A673 (cell line): Measurements from ENCODE around the gene CBLN3. TPM values are rescaled to one million over a fixed set of nuclear protein-coding genes. Genes with fewer than 3 reads are reported as not detected.

ENCODE experiments used
- BruUV-seq: library from RNA; stranded (reverse); fragments of 400-500 nt; replicated peaks from 2 replicates; lab custom pipeline; 2021; lab: Mats Ljungman, UMichigan
- CTCF ChIA-PET: fragments of 300-600 bp; sonication (Branson Sonifier 250); formaldehyde crosslinking; loops from one replicate; lab custom pipeline; 2022; ENCODE audit warnings: antibody characterized with exemption; lab: Charles Lee
- POLR2A ChIA-PET: fragments of 300-600 bp; sonication (Branson Sonifier 250); formaldehyde crosslinking; loops from one replicate; lab custom pipeline; 2022; ENCODE audit warnings: antibody characterized with exemption; ENCODE audit not compliant: low non-redundant PET; lab: Charles Lee
- DNase-seq: peaks from one replicate; pipeline ENCODE4 v3.0.0-alpha.2; 2015; ENCODE audit warnings: low spot score
- H3K27ac ChIP-seq: fragments of 200-600 bp; sonication (generic); 2 replicates; pipeline ENCODE4 v1.5.1; 2016; ENCODE audit warnings: mixed run types, low read depth, mild to moderate bottlenecking, mixed read lengths, antibody characterized with exemption, low read length; ENCODE audit not compliant: poor library complexity, severe bottlenecking
- H3K27me3 ChIP-seq: fragments of 200-600 bp; sonication (generic); replicated peaks from 2 replicates; pipeline ENCODE4 v1.6.1; 2017; ENCODE audit warnings: mixed run types, low read depth, mild to moderate bottlenecking, mixed read lengths, antibody characterized with exemption, low read length; ENCODE audit not compliant: insufficient read depth, poor library complexity
- H3K36me3 ChIP-seq: fragments of 200-600 bp; sonication (generic); 2 replicates; pipeline ENCODE4 v1.6.1; 2016; ENCODE audit warnings: mixed run types, mild to moderate bottlenecking, mixed read lengths, antibody characterized with exemption, low read length; ENCODE audit not compliant: insufficient read depth, poor library complexity, severe bottlenecking
- H3K4me1 ChIP-seq: fragments of 200-600 bp; sonication (generic); 2 replicates; pipeline ENCODE4 v1.6.1; 2017; ENCODE audit warnings: mixed run types, mild to moderate bottlenecking, mixed read lengths, antibody characterized with exemption, low read length; ENCODE audit not compliant: insufficient read depth, poor library complexity, severe bottlenecking
- H3K4me3 ChIP-seq: fragments of 200-600 bp; sonication (generic); 2 replicates; pipeline ENCODE4 v1.5.1; 2016; ENCODE audit warnings: low read depth, mixed run types, mild to moderate bottlenecking, mixed read lengths, low read length; ENCODE audit not compliant: poor library complexity, severe bottlenecking
- H3K9me3 ChIP-seq: fragments of 200-600 bp; sonication (generic); 2 replicates; pipeline ENCODE4 v1.6.1; 2016; ENCODE audit warnings: mixed run types, low read depth, mild to moderate bottlenecking, mixed read lengths, antibody characterized with exemption, low read length; ENCODE audit not compliant: poor library complexity, severe bottlenecking
- CTCF ChIP-seq: fragments of 300-800, 200-600 bp; sonication (generic); conservative IDR thresholded peaks from 2 replicates; pipeline ENCODE4 v1.5.1; 2017; ENCODE audit warnings: low read depth, mild to moderate bottlenecking, antibody characterized with exemption, low read length, moderate library complexity, mixed read lengths
- EZH2 ChIP-seq: fragments of 200-600 bp; sonication (generic); IDR thresholded peaks from 2 replicates; pipeline ENCODE4 v1.6.1; 2017; ENCODE audit warnings: borderline replicate concordance, low read depth, mild to moderate bottlenecking, mixed read lengths, antibody characterized with exemption, low read length; ENCODE audit not compliant: poor library complexity, severe bottlenecking
- intact Hi-C: fragments of 100-400 bp; cut with micrococcal nuclease; formaldehyde crosslinking; loops from one replicate; pipeline ENCODE4 v1.10.0; 2022; ENCODE audit not compliant: unreplicated experiment
- total RNA-seq: library from RNA; stranded (reverse); gene quantifications from 2 replicates; pipeline ENCODE4 v1.2.3, GENCODE V29; 2021

CBLN3 gene
- total RNA-seq, 1 experiment from 2014 or later = 0.80 TPM

DNA sequence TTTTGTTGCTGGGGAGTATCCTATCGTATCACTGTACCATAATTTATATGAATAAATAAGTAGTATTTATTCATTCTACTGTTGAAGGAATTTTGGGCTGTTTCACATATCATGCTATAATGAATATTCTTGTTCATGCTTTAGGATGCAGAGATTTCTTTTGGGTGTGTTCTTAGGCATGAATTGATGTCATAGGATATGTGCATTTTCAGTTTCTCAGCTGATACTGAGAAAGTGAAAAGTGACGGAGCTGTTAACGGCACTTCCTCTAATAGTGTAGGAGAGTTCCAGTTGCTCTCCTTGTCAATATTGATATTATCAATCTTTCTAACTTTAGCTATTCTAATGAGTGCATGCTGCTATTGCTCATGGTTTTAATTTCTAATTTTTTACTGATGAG, 36.3 kb upstream of the CBLN3 start:
- Histone ChIP-seq H3K36me3 (no peaks in the 10 kb centered on the region), H3K27me3 (no peaks in the 10 kb centered on the region), H3K27ac (no peak overlapping the region), H3K4me1 (no peaks in the 10 kb centered on the region), H3K9me3 (no peaks in the 10 kb centered on the region), H3K4me3 (no peak overlapping the region)
- no peak for DNase-seq
- BruUV-seq = no TSS peak
- ChIA-PET POLR2A (no interaction called here), CTCF (no interaction called here)
- TF ChIP-seq EZH2 (no peak), CTCF (no peak)
- intact Hi-C loops = no loop called here

GRCh38 chr14:24465368-24465767, 35.9 kb upstream of the CBLN3 start:
- Histone ChIP-seq H3K27me3 (no peaks in the 10 kb centered on the region), H3K36me3 (no peaks in the 10 kb centered on the region), H3K9me3 (no peaks in the 10 kb centered on the region), H3K27ac (no peak overlapping the region), H3K4me1 (no peaks in the 10 kb centered on the region), H3K4me3 (no peak overlapping the region)
- TF ChIP-seq EZH2 (no peak), CTCF (no peak)
- CTCF ChIA-PET = no interaction called here
- POLR2A ChIA-PET = interaction anchor here (0.7 kb wide), 1 partner anchor 810 kb away, joined by 3 read pairs; no protein-coding TSS in a partner anchor
- no TSS peak for BruUV-seq
- intact Hi-C loops = no loop called here
- DNase-seq = no peak

GRCh38 chr14:24463884-24464785, 34.7 kb upstream of the CBLN3 start:
- no peak overlapping the region for H3K27ac ChIP-seq
- ChIA-PET POLR2A (interaction anchor here (0.7 kb wide), 1 partner anchor 811 kb away, joined by 3 read pairs; no protein-coding TSS in a partner anchor), CTCF (no interaction called here)
- no peaks in the 10 kb centered on the region for H3K27me3 ChIP-seq
- H3K4me1 ChIP-seq = no peaks in the 10 kb centered on the region
- H3K36me3 ChIP-seq = no peaks in the 10 kb centered on the region
- BruUV-seq = no TSS peak
- no peak for TF ChIP-seq EZH2
- no peaks in the 10 kb centered on the region for H3K9me3 ChIP-seq
- intact Hi-C loops = no loop called here
- no peak overlapping the region for H3K4me3 ChIP-seq
- DNase-seq = no peak
